Hematopoietic multipotent progenitor cell treated with erythropoietin and hydrocortisone succinate and interleukin-3 and kit ligand, for 17 days (in vitro differentiated cells): ENCODE data around the gene HORMAD2.
"Not testable (repeated sequence)": the region's sequence is repeated elsewhere in the genome, so short reads cannot be mapped to it uniquely, and the experiment has no call there.

ENCODE experiments used
- DNase-seq: peaks from one replicate; pipeline ENCODE4 v3.0.0-alpha.2; 2015; ENCODE audit warnings: low spot score

Gene HORMAD2

GRCh38 chr22:30192427-30192826 is 112.2 kb downstream of the HORMAD2 start:
- DNase-seq: no peak

GRCh38 chr22:30193031-30193775 is 112.9 kb downstream of the HORMAD2 start:
- no peak for DNase-seq

GRCh38 chr22:30195245-30196140 is 115.2 kb downstream of the HORMAD2 start:
- no peak for DNase-seq

DNA sequence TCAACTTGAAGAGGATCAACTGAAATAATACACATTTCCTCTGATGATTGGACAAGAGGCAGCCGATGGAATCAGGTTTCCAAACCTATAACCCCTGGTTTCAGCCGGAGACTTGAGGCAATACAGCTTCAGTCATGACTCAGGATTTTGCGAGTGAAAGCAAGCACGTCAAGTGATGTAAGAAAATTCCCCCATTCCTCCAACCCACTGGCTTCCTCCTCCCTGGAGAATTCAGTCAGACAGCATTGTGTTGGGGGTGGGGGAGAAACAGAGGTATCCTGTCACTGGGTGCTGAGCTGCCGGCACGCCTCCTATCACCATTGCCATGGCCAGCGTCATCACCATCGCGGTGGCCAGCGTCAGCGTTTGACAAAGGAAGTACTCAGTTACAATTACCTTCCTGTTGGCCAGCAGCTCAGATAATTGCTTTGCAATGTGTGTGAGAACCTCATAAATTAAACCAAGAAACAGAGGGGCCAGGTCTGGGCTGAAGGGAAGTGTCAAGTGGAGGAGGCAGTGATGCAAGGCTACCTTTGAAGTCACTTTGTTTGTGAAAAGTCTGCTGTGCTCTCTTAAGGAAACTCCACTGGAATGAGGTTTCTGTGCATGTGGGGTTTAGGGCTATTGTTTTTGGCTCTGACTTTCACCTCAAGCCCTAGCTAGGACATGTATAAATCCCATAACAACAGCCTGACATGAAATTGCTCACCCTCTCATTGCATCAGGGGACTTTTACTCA is 116.0 kb downstream of the HORMAD2 start:
- no peak for DNase-seq

- no peak for DNase-seq
These were observed 116.6 kb downstream of the HORMAD2 start for GRCh38 chr22:30196880-30197336.

GRCh38 chr22:30197389-30197788 is 117.1 kb downstream of the HORMAD2 start:
- DNase-seq: no peak

- DNase-seq: no peak
These were observed 118.0 kb downstream of the HORMAD2 start for GRCh38 chr22:30198152-30198825.

DNA sequence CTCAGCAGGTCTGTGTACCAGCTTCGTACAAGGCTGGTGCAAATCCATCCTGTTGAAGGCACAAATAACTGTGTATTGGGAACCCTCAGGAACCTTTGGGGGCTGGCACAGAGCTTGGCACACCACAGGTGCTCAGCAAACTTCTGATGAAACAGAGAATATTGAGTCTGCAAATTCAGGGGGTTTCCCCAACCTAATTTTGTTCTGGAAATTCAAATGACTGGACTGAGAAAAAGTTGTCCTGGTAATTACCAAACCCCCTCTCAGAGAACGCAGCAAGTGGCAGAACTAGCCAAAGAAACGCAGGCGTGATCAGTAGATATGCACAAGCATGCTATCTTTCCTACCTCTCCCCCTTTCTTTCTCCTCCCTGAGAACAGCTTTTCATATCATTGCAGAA is 118.7 kb downstream of the HORMAD2 start:
- DNase-seq: no peak

GRCh38 chr22:30200905-30201304 is 120.6 kb downstream of the HORMAD2 start:
- DNase-seq: not testable (repeated sequence)

- no peak for DNase-seq
These were observed 121.7 kb downstream of the HORMAD2 start for GRCh38 chr22:30201945-30202344.

- DNase-seq: no peak
These were observed 122.3 kb downstream of the HORMAD2 start for GRCh38 chr22:30202531-30203006.

DNA sequence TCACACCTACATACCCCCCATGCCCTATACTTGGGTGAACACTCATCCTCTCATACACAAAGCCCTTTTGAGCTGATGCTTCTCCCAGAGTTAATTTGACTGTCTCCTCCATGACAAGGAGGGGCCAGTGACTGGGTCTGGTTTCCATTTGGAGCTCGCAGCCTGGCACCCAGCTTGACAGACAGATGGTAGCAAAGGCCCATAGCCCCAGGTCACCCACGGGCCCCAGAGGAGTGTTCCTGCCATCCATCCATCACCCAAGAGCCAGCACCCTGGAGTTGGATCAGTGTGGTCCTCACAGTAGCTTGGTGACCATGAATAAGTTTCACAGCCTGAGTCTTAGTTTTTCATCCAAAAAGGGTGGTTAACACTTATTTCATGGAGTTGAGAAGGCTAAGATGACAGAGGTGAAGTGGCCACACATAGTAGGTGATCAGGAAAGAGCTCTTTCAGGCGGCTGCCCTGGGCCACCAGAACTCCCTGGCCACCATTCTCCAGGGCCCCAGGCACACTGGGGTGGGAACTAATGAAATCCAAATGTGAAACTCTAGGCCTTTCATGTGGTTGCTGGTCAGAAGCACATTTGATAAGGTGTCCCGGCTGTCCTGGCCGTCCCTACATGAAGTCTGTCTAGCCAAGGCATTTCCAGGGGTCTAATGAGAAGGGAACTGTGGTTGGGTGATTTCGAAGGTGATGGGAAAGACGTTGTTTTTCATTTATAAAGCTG is 123.9 kb downstream of the HORMAD2 start:
- DNase-seq: no peak

DNA sequence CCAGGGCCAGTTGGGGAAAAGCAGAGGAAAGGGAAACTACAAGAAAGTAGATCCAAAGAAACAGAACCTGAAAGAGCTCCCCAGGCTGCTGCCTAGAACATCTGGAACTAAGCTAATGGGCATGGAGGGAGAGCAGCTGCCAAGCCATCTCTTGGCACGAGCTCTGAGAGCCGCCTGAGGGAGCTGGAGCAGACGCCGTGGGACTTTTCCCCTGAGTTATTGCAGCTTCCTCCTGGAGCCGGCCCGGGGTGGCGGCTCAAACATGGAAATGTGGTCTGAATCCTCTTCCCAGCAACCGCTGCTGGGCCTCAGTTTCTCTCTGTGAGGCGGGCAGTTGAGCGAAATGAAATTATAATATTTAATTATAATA is 124.5 kb downstream of the HORMAD2 start:
- no peak for DNase-seq

GRCh38 chr22:30205281-30206115 is 125.2 kb downstream of the HORMAD2 start:
- no peak for DNase-seq

GRCh38 chr22:30206944-30207343 is 126.7 kb downstream of the HORMAD2 start:
- no peak for DNase-seq

DNA sequence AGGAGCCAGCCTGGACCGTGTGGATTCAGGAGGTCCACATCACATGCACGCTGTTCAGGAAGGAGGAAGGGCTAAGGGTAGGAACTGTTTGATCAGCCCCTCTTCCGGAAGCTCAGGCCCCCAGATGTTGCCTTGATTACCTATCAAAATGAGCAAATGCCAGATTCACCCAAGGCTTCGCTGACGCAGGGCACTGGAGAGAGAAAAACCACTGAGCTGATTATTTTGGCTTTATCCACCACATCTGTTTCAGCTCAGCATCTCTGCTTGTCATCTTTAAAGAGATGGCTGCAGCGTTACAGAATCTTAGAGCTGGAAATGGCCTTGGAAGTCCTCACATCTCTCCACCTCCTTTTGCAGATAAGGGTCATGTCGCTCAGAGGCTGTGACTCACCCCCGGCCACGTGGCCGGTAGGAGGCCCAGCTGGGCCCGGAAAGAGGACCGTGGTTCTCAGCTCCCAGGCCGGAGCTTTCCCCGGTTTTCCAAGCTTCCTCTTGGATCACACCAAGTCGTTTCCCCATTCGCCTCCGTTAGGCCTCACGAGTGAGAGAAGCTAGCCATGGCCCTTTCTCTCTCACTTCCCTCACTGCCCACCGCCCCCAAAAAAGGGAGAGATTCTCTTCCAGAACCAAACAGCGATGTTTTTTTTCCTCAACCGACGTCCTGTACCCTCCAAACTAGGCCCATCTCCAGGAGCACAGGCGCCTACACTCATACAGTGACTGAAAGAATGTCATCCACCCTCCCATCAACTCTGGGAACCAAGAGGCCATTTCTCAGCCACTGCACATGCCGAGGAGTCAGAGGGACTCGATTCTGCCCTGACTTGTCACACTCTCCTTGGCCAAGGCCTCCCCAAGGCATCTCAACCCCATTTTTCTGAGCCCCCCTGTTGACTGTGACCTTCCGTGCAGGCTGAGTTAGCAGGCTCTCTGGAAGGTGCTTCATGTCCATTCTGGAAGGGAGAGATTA is 128.7 kb downstream of the HORMAD2 start:
- peak; percentile 79 for DNase-seq

DNA sequence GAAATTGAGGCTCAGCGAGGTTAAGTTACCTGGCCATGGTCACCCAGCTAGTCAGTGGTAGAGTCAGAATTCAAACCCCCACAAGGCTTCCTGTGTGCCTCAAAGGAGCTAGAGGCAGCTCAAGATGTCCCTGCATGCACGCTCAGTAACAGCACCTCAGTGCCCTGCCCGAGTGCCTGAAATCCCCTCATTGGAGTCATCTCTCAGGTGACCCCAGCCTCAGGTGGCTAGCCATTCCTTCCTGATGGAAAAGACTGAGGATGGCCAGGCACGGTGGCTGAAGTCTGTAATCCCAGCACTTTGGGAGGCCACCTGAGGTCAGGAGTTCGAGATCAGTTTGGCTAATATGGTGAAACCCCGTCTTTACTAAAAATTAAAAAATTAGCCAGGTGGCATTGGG is 129.4 kb downstream of the HORMAD2 start:
- no peak for DNase-seq

DNA sequence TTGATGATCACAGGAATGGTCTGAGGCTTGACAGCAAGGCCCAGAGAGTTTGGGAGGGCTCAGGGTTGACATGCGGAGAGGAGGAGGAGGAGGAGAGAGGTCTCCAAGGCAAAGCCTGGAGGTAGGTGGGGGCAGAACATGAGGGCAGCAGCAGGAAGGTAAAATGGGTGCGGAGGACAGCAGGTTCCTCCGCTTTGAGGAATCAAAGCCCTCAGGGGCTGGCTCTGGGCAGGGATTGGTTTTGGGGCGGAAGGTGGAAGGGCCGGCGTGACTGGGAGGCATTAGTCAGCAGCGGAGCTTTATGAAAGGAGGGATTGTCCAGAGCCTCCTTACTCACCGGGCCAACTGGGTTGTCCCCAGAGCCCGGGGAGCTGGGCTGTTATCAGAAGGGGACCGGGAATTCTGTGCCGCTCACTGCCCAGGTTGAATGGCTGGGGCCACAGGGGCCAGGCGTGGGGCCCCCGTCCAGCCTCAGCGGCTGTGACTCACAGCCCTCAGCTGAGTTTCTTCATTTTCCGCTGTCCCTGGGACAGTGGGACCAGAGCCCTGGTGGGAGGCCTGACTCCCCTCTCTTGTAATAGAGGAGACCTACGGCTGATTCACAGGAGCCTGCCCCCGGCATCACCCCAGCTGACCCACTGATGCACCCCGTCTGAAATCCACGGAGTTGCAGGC is 130.1 kb downstream of the HORMAD2 start:
- no peak for DNase-seq
